Motor neuron (in vitro differentiated cells): ENCODE data around the gene LRRC7. TPM values are rescaled to one million over a fixed set of nuclear protein-coding genes. Genes with fewer than 3 reads are reported as not detected.
A peak's percentile ranks its signal among the peaks of the same experiment; 100 is the strongest.
"Not testable (repeated sequence)": the region's sequence is repeated elsewhere in the genome, so short reads cannot be mapped to it uniquely, and the experiment has no call there.

Source experiments
- ATAC-seq, 8 experiments: fragments of 200-7000 bp; cut with Tn5 transposase; replicated peaks in 6 of 8; 2 replicates each; pipeline ENCODE4 v1.8.0; 2021; ENCODE audit warnings: mild to moderate bottlenecking in 8 of 8, moderate library complexity in 8 of 8
- H3K27ac ChIP-seq, 2 donors: fragments of 250-450 bp; sonication (Bioruptor Pico); 2 replicates each; pipeline ENCODE4 v1.9.0; 2021; ENCODE audit warnings: antibody characterized with exemption in 2 of 2, mild to moderate bottlenecking in 2 of 2, moderate library complexity in 1 of 2
- H3K4me1 ChIP-seq, 2 donors: fragments of 250-450 bp; sonication (Bioruptor Pico); replicated peaks in 1 of 2; 2 replicates each; pipeline ENCODE4 v1.6.1; 2021; ENCODE audit warnings: antibody characterized with exemption in 2 of 2, mild to moderate bottlenecking in 2 of 2, moderate library complexity in 1 of 2
- H3K4me3 ChIP-seq, 5 donors: fragments of 250-450 bp; sonication (Bioruptor Pico); 2 replicates each; pipeline ENCODE4 v1.9.0; 2021; ENCODE audit warnings: antibody characterized with exemption in 5 of 5, mild to moderate bottlenecking in 5 of 5, moderate library complexity in 4 of 5
- WGBS, 10 experiments: fragments of 450-650 bp; shearing (Covaris generic); methylation state at CpG; one replicate each; pipeline ENCODE4 v1.0.0; 2022; 5-methylcytosine and 5-hydroxymethylcytosine counted together
- in situ Hi-C, 9 experiments: fragments of 400-800 bp; cut with MboI; loops; one replicate each; pipeline ENCODE4 v1.15.0; 2021; ENCODE audit warnings: low sequenced_read_pairs in 9 of 9, low pct_unique_long_range_greater_than_20kb in 2 of 9; ENCODE audit not compliant: unreplicated experiment in 9 of 9
- total RNA-seq, 8 experiments: library from RNA; unstranded; fragments of 300-600 nt; gene quantifications; 2 replicates each; pipeline versions ENCODE4 v1.2.3 to v1.2.4, GENCODE V29; 2022

The LRRC7 gene
- total RNA-seq, 8 experiments from 2014 or later, result 0.51 to 41.6 (median 20.2) TPM

GRCh38 chr1:69679965-69680364 lies 112.2 kb downstream of the LRRC7 start:
- H3K27ac ChIP-seq, result no peak overlapping the region
- in situ Hi-C loops, result no loop called here
- no peaks in the 10 kb centered on the region for H3K4me1 ChIP-seq
- H3K4me3 ChIP-seq, result no peak overlapping the region
- WGBS, 10 experiments, result 0 to 100% (median 100%) methylated on average over 1 to 2 of the region's 2 CpGs; no CpG with 5 or more reads in 3 of the 10 experiments
- ATAC-seq, result peak in 2 of 8 experiments; percentile 67 to 68

- no peak overlapping the region for H3K27ac ChIP-seq
- WGBS, 10 experiments, result 46 to 100% (median 93%) methylated on average over 1 of the region's 1 CpG; no CpG with 5 or more reads in 1 of the 10 experiments
- ATAC-seq, result no peak
- no peaks in the 10 kb centered on the region for H3K4me1 ChIP-seq
- in situ Hi-C loops, result no loop called here
- H3K4me3 ChIP-seq, result no peak overlapping the region
Observed at GRCh38 chr1:69686367-69686984, 118.8 kb downstream of the LRRC7 start.

- no peak for ATAC-seq
- no peak overlapping the region for H3K4me3 ChIP-seq
- in situ Hi-C loops, result no loop called here
- no peaks in the 10 kb centered on the region for H3K4me1 ChIP-seq
- 18 to 100% (median 74%) methylated on average over 1 to 2 of the region's 2 CpGs; no CpG with 5 or more reads in 2 of the 10 experiments for WGBS, 10 experiments
- no peak overlapping the region for H3K27ac ChIP-seq
Observed at GRCh38 chr1:69688193-69688592, 120.5 kb downstream of the LRRC7 start.

GRCh38 chr1:69691179-69691578 lies 123.5 kb downstream of the LRRC7 start:
- WGBS, 10 experiments, result 31 to 100% (median 67%) methylated on average over 2 to 3 of the region's 3 CpGs; no CpG with 5 or more reads in 2 of the 10 experiments
- Histone ChIP-seq H3K4me1 (no peaks in the 10 kb centered on the region), H3K4me3 (no peak overlapping the region), H3K27ac (no peak overlapping the region)
- in situ Hi-C loops, result no loop called here
- no peak for ATAC-seq

- no peak for ATAC-seq
- Histone ChIP-seq H3K27ac (no peak overlapping the region), H3K4me3 (no peak overlapping the region), H3K4me1 (no peaks in the 10 kb centered on the region)
- in situ Hi-C loops, result no loop called here
Observed at GRCh38 chr1:69693921-69694675, 126.4 kb downstream of the LRRC7 start.

GRCh38 chr1:69697340-69697739 lies 129.6 kb downstream of the LRRC7 start:
- ATAC-seq, result no peak
- Histone ChIP-seq H3K4me3 (no peak overlapping the region), H3K27ac (no peak overlapping the region), H3K4me1 (no peaks in the 10 kb centered on the region)
- WGBS, 10 experiments, result 29 to 100% (median 83%) methylated on average over 1 to 2 of the region's 2 CpGs; no CpG with 5 or more reads in 2 of the 10 experiments
- in situ Hi-C loops, result no loop called here

GRCh38 chr1:69700770-69701169 lies 133.0 kb downstream of the LRRC7 start:
- Histone ChIP-seq H3K4me3 (no peak overlapping the region), H3K4me1 (no peaks in the 10 kb centered on the region), H3K27ac (no peak overlapping the region)
- 33 to 84% (median 64%) methylated on average over 1 to 2 of the region's 2 CpGs; no CpG with 5 or more reads in 2 of the 10 experiments for WGBS, 10 experiments
- in situ Hi-C loops, result no loop called here
- ATAC-seq, result peak in 2 of 8 experiments; percentile 46 to 47

GRCh38 chr1:69702085-69702484 lies 134.4 kb downstream of the LRRC7 start:
- no peaks in the 10 kb centered on the region for H3K4me1 ChIP-seq
- whole genome bisulfite sequencing, 10 experiments, result 14 to 94% (median 84%) methylated on average over 2 to 4 of the region's 4 CpGs; no CpG with 5 or more reads in 1 of the 10 experiments
- in situ Hi-C loops, result no loop called here
- ATAC-seq, result no peak
- no peak overlapping the region for H3K4me3 ChIP-seq
- H3K27ac ChIP-seq, result no peak overlapping the region

GRCh38 chr1:69706473-69706872 lies 138.8 kb downstream of the LRRC7 start:
- Histone ChIP-seq H3K4me3 (no peak overlapping the region), H3K4me1 (no peaks in the 10 kb centered on the region), H3K27ac (no peak overlapping the region)
- 0 to 85% (median 76%) methylated on average over 1 of the region's 1 CpG; no CpG with 5 or more reads in 4 of the 10 experiments for WGBS, 10 experiments
- no peak for ATAC-seq
- in situ Hi-C loops, result no loop called here

- in situ Hi-C loops, result no loop called here
- Histone ChIP-seq H3K27ac (no peak overlapping the region), H3K4me3 (no peak overlapping the region), H3K4me1 (no peaks in the 10 kb centered on the region)
- ATAC-seq, result peak in 5 of 8 experiments; percentile 43 to 89 (median 72)
- 82 to 100% (median 95%) methylated on average over 1 to 4 of the region's 4 CpGs for whole genome bisulfite sequencing, 10 experiments
Observed at GRCh38 chr1:69707103-69707502, 139.4 kb downstream of the LRRC7 start.

- WGBS, 10 experiments, result 27 to 95% (median 49%) methylated on average over 1 to 4 of the region's 4 CpGs
- H3K4me1 ChIP-seq, result no peaks in the 10 kb centered on the region
- no peak overlapping the region for H3K27ac ChIP-seq
- H3K4me3 ChIP-seq, result no peak overlapping the region
- in situ Hi-C loops, result no loop called here
- ATAC-seq, result no peak
Observed at GRCh38 chr1:69710484-69711189, 142.9 kb downstream of the LRRC7 start.

- in situ Hi-C loops, result no loop called here
- ATAC-seq, result peak in 1 of 8 experiments; percentile 54
- no peak overlapping the region for H3K27ac ChIP-seq
- WGBS, 10 experiments, result 60 to 100% (median 96%) methylated on average over 1 to 4 of the region's 4 CpGs; no CpG with 5 or more reads in 3 of the 10 experiments
- no peak overlapping the region for H3K4me3 ChIP-seq
- no peaks in the 10 kb centered on the region for H3K4me1 ChIP-seq
Observed at GRCh38 chr1:69711190-69711930, 143.6 kb downstream of the LRRC7 start.

- H3K4me1 ChIP-seq, H3K4me3 ChIP-seq, H3K27ac ChIP-seq, ATAC-seq, in situ Hi-C loops: not testable (repeated sequence)
Observed at GRCh38 chr1:69717834-69718233, 150.1 kb downstream of the LRRC7 start.
